SH-SY5Y (cell line): Measurements from ENCODE around the gene DUSP6.

ENCODE experiments used
- GATA2 ChIP-seq: IDR thresholded peaks from 2 replicates; pipeline ENCODE4 v1.6.1; 2011; ENCODE audit warnings: mild to moderate bottlenecking, low read depth, low read length
- GATA3 ChIP-seq: IDR thresholded peaks from 2 replicates; pipeline ENCODE4 v1.6.1; 2011; ENCODE audit warnings: low read depth, mild to moderate bottlenecking, low read length, moderate library complexity

GRCh38 chr12:89373763-89374572 is 21.7 kb upstream of the DUSP6 start:
- TF ChIP-seq GATA2 = no peak
- no peak for TF ChIP-seq GATA3
